ENCODE data around the gene TNFRSF13B.

DNA sequence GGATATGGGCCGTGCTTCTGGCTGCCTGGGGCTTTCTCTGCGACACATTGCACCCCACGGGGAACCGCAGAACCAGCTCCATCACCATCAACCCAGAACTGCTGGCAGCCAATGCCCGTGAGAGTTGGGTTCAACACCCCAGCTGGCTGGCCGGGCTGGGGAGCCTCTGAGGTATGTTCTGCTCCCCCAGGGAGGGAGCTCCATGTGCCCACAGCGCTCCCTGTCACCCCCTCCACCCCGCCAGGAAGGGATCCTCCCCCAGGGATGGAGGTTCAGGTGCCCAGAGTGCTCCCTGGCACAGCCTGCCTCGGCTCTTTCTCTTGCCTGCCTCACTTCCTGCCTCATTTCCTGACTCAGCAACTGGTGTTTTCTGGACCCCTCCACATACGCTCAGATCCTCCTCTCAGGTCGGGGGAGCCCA is 46.1 kb upstream of the TNFRSF13B start:
- TF ChIP-seq, protein P1, sequence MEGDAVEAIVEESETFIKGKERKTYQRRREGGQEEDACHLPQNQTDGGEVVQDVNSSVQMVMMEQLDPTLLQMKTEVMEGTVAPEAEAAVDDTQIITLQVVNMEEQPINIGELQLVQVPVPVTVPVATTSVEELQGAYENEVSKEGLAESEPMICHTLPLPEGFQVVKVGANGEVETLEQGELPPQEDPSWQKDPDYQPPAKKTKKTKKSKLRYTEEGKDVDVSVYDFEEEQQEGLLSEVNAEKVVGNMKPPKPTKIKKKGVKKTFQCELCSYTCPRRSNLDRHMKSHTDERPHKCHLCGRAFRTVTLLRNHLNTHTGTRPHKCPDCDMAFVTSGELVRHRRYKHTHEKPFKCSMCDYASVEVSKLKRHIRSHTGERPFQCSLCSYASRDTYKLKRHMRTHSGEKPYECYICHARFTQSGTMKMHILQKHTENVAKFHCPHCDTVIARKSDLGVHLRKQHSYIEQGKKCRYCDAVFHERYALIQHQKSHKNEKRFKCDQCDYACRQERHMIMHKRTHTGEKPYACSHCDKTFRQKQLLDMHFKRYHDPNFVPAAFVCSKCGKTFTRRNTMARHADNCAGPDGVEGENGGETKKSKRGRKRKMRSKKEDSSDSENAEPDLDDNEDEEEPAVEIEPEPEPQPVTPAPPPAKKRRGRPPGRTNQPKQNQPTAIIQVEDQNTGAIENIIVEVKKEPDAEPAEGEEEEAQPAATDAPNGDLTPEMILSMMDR (IDR thresholded peaks at IDR 0.05; ENCODE audit: borderline replicate concordance, extremely low read depth, low read length, poor library complexity, severe bottlenecking), result no peak
- TF ChIP-seq EZH2 (IDR thresholded peaks at IDR 0.05; ENCODE audit: borderline replicate concordance, low read depth, low read length, severe bottlenecking), result no peak

Data from DND-41 (cell line).